GM13976 (cell line): Measurements from ENCODE around the gene GCSAML.

ENCODE experiments used
- DNase-seq: peaks from one replicate; pipeline ENCODE4 v3.0.0; 2012; ENCODE audit warnings: low spot score
- in situ Hi-C: fragments of 300-500 bp; cut with MboI; formaldehyde crosslinking; loops from one replicate; pipeline ENCODE4 v1.12.0; 2022; ENCODE audit warnings: low sequenced_read_pairs, mixed read lengths, inconsistent platforms; ENCODE audit not compliant: unreplicated experiment
- TF ChIP-seq, protein P1 (sequence below): IDR thresholded peaks from 2 replicates; pipeline ENCODE4 v1.5.1; 2012; ENCODE audit warnings: borderline replicate concordance, mild to moderate bottlenecking; ENCODE audit not compliant: insufficient read depth; ENCODE audit errors: extremely low read depth, missing control alignments, control extremely low read depth

The GCSAML gene

DNA sequence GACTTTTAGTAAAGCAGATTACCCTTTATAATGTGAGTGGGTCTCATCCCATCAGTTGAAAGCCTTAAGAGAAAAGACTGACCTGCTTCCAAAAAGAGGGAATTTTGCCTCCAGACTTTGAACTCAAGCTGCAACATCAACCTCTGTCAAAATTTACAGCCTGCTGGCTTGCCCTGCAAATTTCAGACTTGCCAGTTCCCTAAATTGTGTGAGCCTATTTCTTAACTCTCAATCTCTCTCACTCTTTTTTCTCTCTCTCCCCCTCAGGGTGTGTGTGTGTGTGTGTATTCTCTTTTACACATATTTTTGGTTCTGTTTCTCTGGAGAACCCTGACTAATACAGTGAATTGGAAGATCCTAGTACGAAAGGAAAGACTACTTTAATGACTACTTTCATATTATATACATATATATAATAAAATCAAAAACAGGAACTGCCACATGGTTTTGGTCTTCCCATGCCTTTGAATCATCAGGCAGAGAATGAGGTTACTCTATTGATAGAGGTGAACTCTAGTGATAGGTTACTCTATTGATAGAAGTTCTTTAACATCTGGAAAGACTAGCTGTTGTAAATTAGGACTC lies 19.1 kb upstream of the GCSAML start:
- no peak for DNase-seq
- TF ChIP-seq, protein P1, sequence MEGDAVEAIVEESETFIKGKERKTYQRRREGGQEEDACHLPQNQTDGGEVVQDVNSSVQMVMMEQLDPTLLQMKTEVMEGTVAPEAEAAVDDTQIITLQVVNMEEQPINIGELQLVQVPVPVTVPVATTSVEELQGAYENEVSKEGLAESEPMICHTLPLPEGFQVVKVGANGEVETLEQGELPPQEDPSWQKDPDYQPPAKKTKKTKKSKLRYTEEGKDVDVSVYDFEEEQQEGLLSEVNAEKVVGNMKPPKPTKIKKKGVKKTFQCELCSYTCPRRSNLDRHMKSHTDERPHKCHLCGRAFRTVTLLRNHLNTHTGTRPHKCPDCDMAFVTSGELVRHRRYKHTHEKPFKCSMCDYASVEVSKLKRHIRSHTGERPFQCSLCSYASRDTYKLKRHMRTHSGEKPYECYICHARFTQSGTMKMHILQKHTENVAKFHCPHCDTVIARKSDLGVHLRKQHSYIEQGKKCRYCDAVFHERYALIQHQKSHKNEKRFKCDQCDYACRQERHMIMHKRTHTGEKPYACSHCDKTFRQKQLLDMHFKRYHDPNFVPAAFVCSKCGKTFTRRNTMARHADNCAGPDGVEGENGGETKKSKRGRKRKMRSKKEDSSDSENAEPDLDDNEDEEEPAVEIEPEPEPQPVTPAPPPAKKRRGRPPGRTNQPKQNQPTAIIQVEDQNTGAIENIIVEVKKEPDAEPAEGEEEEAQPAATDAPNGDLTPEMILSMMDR: no peak

DNA sequence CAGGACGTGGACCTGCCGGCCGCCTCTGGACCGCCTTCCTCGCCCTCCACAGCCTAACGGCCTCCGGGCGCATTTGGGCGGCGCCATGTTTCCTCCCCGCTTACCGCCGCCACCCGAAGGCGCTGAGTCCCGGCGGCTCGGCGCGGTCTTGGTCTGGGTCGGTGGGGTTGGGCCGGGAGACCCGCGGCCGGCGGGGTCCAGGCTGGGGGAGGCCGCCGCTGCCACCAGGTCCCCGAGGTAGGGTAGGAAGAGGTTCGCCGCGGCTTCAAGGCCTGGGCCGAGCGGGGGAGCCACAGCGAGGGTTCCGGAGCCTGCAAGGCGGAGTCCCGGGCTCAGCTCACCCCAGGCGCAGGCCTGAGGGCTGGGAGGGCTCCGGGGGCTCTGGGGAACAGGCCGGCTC lies 18.1 kb upstream of the GCSAML start:
- TF ChIP-seq, protein P1: no peak
- no peak for DNase-seq
- in situ Hi-C loops: no loop called here

More for the DNA sequence above, 19.1 kb upstream of the GCSAML start:
- in situ Hi-C loops: no loop called here

DNA sequence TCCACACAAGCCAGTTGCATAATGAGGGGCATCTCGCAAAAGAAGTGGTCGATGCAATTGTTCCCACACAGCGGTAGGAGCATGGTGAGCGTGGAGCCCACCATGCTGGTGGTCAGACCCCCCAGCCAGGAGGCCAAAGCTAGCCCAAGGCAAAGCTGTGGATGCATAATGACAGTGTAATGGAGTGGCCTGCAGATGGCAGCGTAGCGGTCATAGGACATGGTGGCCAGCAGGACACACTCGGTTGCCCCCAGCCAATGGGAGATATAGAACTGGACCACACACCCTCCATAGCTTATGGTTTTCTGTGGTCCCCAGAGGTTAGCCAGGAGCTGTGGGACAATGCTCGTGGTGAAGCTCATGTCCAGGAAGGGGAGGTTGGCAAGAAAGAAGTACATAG lies 17.0 kb upstream of the GCSAML start:
- no peak for DNase-seq
- TF ChIP-seq, protein P1: no peak
- in situ Hi-C loops: no loop called here

DNA sequence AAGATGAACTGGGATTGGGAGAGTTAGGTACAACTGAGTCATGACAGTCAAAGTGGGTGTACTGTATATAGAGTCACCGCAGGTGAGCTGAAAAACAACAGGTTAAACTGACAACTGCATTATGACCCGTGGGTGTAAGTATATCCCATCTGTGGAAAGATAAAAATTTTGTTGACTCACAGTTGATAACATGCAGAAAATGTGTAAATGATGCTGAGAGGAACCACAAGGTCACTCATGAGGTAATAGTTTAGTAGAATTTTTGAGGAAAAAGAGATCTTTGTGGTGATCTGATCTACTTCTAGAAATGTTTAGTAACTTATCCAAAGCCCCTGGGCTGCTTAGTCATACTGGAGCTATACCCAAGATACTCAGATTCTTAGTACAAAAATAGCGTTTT lies 13.5 kb upstream of the GCSAML start:
- DNase-seq: no peak
- in situ Hi-C loops: no loop called here
- TF ChIP-seq, protein P1: no peak

DNA sequence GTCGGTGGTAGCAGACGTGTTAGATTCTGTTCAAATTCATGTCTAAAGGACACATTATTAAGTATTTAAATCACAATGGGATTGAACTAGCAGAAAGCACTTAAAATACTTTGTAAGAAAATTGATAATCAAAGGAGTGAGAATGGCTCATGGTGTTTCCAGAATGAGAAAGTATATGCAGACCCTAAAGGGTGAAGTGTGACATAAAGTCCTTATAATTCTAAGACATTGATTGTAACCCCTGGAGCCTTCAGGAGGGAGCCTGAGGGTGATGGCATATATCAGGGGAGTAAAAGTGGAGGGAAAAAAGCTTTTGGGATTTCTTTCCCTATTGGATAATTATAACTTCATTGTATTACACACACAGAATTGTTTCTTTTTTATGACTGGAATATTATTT lies 12.6 kb upstream of the GCSAML start, which contains the start of gene OR2C3:
TSS of gene OR2C3 (minus strand) at position 101 of the 400 bp plus-strand sequence. CDS start 3,929 bp downstream, outside the sequence.
- no peak for DNase-seq
- in situ Hi-C loops: no loop called here
- TF ChIP-seq, protein P1: no peak

DNA sequence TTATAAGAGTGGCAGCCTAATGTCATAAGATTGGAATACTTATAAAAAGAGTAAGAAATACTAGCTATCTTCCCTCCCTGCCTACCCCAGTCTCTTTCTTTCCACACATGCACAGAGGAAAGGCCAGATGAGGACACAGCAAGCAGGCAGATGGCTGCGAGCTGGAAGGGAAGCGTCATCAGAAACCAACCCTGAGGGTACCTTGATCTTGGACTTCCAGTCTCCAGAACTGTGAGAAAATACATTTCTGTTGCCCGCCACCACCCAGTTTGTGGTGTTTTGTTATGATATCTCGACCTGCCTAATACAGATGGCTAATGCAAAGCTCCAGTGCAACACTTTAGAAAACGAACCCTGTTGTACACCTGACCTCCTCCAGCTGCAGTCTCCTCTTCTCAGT lies 10.4 kb upstream of the GCSAML start:
- in situ Hi-C loops: no loop called here
- TF ChIP-seq, protein P1: no peak
- no peak for DNase-seq
